ENCODE results near the gene EOMES.
"Not testable (repeated sequence)": the region's sequence is repeated elsewhere in the genome, so short reads cannot be mapped to it uniquely, and the experiment has no call there.

Gene EOMES

GRCh38 chr3:27721717-27722564 lies at the start of gene EOMES:
Gene EOMES (minus strand): TSS chr3:27722323. CDS start chr3:27722294, 29 bp downstream.
- DNase-seq (ENCODE audit: low spot score) = peak; percentile 97

DNA sequence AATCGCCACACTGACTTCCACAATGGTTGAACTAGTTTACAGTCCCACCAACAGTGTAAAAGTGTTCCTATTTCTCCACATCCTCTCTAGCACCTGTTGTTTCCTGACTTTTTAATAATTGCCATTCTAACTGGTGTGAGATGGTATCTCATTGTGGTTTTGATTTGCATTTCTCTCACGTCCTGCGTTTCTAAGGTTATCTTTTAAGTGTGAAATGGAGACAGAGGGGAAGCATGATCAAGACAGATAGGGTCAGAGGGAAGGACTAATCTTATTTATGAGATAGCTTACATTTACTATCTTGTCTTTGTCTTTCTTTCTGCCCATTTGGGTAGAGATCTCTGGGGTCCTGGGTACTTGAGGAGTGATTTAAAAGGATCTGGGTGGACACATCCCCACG lies 48.3 kb upstream of the EOMES start:
- DNase-seq (ENCODE audit: low spot score) = not testable (repeated sequence)

- no peak for DNase-seq (ENCODE audit: low spot score)
Observed at GRCh38 chr3:27767000-27767399, 44.9 kb upstream of the EOMES start.

DNA sequence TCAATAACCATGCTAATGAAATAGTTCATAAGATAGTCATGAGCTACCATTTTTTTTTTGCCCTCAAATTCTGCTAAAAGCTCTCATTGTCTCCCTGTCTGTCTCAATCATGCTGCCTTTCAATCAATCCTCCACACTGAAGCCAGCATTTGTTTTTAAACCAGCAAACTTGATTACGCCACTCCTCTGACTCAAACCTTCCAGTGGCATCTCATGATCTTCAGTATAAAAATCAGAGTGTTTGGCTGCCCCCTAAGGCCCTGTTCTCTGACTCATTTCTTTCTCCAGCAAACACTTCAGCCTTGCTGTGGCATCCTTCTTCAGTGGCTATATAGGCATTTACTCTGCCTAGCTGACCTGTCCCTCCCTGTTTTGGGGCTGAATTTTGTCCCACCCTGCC lies 36.0 kb upstream of the EOMES start:
- no peak for DNase-seq (ENCODE audit: low spot score)

- no peak for DNase-seq (ENCODE audit: low spot score)
Observed at GRCh38 chr3:27756877-27757276, 34.8 kb upstream of the EOMES start.

- no peak for DNase-seq (ENCODE audit: low spot score)
Observed at GRCh38 chr3:27752926-27753325, 30.8 kb upstream of the EOMES start.

DNA sequence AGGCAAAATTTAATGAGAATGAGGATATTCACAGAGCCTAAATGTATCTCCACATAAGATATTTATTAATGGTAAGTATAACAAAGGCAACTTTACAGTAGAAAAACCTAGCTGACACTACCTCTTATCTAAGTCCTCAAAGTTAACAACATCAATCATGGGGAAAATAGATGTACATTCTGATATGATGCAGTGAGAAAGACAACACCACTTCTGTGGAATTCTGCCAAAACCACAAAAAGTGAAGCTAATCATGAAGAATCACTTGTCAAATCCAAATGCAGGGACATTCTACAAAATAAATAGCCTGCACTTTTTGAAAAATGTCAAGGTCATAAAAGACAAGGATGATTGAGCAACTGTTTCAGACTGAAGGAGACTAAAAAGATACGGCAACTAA lies 27.5 kb upstream of the EOMES start:
- DNase-seq (ENCODE audit: low spot score) = no peak

DNA sequence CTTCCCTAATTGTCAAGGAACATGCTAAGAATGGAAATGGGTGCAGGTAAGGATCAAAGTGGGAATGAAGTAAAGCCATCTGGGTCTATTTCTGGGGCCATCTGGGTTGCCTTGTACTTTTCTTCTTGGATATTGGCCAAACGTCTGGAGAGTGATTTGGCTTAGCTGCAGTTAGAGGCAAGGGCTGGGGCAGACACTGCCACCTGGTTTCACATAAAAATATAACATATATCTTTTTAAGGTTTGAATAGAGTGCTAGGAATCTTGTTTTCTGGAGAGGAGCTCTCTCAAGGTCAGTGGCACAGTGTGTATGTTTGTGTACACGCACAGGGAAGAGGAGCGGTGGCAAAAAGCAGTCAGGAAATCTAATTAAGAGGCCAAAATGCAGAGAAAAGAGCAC lies 24.7 kb upstream of the EOMES start:
- no peak for DNase-seq (ENCODE audit: low spot score)

DNA sequence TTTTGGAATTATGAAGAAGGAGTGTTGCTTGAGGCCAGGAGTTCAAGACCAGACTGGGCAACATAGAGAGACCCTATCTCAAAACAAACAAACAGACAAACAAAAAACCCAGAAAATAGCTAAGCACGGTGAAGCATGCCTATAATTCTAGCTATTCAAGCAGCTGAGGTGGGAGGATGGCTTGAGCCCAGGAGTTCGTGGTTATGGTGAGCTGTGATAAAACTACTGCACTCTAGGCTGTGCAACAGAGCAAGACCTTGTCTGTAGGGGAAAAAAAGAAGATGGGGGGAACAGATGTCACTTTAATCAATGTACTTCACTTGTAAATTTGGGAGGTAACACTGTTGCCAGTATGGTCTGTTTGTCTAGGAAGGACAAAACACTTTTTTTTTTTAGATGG lies 18.7 kb upstream of the EOMES start:
- no peak for DNase-seq (ENCODE audit: low spot score)

DNA sequence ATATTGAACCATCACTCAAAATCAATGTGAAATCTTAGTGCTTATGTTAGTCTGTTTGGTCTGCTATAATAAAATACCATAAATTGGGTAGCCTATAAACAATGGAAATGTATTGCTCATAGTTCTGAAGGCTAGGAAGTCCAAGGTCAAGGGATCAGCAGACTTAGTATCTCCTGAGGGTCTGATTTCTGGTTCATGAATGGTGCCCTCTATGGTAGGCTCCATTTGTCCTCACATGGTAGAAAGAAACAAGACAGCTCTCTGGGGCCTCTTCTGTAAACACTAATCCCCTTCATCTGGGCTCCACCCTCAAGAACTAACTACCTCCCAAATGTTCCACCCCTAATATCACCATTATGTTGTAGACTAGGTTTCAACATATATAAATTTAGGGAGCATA lies 15.0 kb upstream of the EOMES start:
- no peak for DNase-seq (ENCODE audit: low spot score)

DNA sequence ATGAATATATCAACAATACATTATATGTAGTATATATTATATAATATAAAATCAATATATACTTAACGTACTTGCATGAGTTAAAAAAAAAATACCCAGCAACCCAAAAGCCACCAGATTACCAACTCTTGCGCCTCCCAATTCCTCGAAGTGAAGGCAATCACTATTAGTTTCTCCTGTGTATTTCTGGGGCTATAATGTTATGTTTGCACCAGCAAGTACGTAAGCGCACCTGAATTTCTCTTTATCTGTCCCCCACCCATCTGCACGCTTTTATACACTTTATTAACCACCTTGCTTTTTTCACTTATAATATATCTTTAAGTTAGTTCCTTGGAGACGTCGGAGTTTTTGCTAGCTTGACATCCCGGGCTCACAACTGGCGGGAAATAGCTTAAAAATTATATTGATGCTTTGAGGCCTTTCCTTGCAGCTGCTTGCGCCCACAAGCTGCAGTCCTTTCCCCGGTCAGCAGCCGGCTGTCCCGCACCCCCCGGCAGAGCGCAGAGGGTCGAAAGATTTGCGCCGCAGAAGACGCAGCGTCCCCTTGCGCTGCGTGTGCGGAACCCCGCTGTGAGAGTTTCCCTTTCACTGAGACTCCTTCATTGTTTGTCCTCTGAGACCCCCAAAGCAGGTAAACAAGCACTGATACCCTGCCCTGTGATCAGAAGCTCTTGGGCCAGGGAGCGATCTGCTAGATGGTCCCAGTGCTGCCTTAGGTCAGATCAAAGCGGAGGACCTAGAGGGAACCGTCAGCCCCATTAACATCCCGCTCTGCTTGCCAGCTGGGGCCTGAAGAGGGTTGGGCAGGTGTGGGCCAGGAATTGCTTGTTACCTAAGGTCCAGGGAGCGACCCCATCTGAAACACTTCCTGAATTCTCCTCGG lies 8.9 kb upstream of the EOMES start:
- DNase-seq (ENCODE audit: low spot score) = no peak

DNA sequence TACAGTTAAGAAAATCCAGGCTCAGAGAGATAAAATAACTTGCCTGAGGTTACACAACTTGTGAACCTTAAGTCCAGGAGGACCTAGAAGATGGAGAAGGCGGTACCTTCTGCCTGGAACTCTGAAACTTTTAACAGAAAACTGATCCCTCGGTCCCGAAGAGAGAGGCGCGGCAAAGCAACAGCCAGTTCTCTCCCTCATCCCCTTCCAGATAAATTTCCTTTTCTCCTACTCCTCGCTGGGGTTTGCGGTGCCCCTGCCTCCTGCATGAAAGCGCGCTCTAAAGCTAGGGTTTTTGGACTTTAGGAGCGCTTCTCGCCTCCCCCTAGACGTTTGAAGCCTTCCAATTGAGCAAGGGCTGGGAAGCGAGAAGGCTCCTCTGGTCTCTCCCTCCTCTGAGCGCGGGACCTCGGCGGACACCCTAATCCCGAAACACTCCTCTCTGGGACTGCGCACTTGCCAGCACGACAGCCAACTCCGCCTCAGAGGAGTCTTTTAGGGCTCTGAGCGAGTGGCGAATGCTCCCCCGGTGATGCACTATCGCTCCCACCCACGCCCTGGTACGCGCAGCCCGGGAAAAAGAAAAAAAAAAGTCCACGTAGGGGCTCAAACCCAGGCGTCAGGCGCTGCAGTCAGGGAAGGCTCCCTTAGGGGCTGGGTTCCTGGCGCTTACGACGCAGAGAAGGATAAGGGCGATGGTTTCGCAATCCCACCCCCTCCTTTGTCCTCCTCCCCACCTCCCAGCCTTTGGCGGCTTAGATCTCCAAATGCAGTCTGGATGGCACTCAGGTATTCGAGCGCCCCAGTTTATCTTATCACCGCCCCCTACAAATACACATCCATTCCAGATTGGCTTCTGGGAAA lies 7.9 kb upstream of the EOMES start:
- DNase-seq (ENCODE audit: low spot score) = no peak

GRCh38 chr3:27729325-27729724 lies 7.2 kb upstream of the EOMES start:
- no peak for DNase-seq (ENCODE audit: low spot score)

GRCh38 chr3:27728195-27729087 lies 6.3 kb upstream of the EOMES start:
- peak; percentile 54 for DNase-seq (ENCODE audit: low spot score)

GRCh38 chr3:27726240-27726639 lies 4.1 kb upstream of the EOMES start:
- no peak for DNase-seq (ENCODE audit: low spot score)

- DNase-seq (ENCODE audit: low spot score) = no peak
Observed at GRCh38 chr3:27724459-27725197, 2.5 kb upstream of the EOMES start.

- DNase-seq (ENCODE audit: low spot score) = no peak
Observed at GRCh38 chr3:27723815-27724458, 1.8 kb upstream of the EOMES start.

GRCh38 chr3:27723456-27723814 lies 1.3 kb upstream of the EOMES start:
- no peak for DNase-seq (ENCODE audit: low spot score)

DNA sequence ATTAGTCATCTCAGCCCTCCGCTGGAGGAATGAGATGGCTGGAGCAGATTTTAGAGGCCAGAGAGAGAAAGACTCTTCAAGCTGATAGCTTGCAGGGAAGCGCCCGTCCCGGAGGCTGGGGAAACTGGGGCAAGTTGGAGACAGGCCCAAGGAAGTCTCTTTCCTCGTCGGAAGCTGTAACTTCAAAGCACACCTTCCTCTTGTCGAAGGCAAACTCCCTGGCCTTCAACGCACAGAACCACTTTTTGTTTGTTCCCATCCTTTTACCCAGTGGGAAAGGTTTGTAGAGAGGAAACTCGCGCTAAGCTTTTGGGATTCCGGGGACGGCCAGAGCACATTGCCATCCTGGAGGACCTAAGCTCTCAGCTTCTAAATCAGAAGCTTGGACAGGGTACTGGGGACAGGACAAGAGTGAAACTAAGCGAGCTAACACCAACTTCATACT lies 900 bp upstream of the EOMES start:
- no peak for DNase-seq (ENCODE audit: low spot score)
